HG03575 (cell line): ENCODE data around the gene ASIP.
"Not testable (repeated sequence)": the region's sequence is repeated elsewhere in the genome, so short reads cannot be mapped to it uniquely, and the experiment has no call there.

ENCODE experiments used
- ATAC-seq: cut with Tn5 transposase; IDR thresholded peaks from one replicate; pipeline ENCODE4 v1.9.1; 2021; ENCODE audit not compliant: unreplicated experiment, insufficient number of reproducible peaks, low FRiP score; ENCODE audit errors: extremely low read depth

Gene ASIP

GRCh38 chr20:34271956-34272355 is 30.7 kb downstream of the ASIP start:
- no peak for ATAC-seq

- ATAC-seq = no peak
Observed at GRCh38 chr20:34274694-34275093, 33.5 kb downstream of the ASIP start.

- ATAC-seq = no peak
Observed at GRCh38 chr20:34281177-34281576, 40.0 kb downstream of the ASIP start.

GRCh38 chr20:34282041-34282440 is 40.8 kb downstream of the ASIP start:
- no peak for ATAC-seq

DNA sequence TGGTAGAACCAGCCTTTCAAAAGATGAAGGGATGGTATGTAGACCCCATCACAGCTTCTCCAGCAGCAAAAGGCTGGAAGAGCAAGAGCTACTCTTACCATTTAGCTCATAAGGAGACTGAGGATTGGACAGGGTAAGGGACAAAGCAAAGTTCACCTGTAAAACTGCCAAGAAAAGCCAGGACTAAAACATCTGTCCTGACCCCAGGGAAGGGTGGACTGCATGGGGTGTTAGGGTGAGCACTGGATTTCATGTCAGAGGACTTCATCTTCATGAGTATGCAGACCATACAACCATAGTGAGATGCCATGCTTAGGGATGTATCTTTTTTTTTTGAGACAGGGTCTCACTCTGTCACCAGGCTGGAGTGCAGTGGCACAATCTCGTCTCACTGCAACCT is 42.6 kb downstream of the ASIP start:
- ATAC-seq = no peak

DNA sequence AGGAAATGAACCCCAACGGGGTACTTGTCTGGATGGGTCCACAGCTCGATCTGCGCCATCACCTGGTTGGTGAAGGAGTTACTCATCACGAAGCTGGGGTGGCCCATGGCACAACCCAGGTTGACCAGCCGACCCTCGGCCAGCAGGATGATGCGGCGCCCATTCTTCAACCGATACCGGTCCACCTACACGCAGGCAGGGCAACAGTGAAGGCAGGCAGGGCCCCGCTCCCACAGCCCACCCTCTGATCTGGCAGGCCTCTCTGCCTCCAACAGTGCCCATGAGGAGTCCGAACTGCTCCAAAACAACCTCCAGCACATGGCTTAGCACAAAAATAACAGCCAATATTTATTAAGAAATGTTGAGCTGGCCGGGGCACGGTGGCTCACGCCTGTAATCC is 44.2 kb downstream of the ASIP start:
- no peak for ATAC-seq

- ATAC-seq = not testable (repeated sequence)
Observed at GRCh38 chr20:34287500-34287899, 46.3 kb downstream of the ASIP start.

GRCh38 chr20:34290471-34290870 is 49.2 kb downstream of the ASIP start:
- ATAC-seq = no peak

DNA sequence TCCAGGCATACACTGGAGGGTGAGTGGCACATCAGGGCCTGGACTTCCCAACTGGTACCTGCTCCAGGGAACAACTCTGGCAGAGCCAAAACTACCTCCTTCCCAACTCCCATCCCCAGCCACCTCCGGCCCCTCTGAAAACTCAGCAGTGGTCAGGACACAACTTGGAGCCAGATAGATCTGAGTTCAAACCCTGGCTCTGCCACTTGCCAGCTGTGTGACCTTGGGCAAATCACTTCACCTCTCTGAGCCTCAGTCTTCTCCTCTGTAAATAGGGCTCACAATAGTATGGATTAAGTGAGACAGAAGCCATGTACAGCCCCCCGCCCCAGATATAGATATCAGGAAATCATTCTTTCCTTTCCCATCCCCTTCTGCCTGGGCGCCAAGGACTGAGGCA is 51.3 kb downstream of the ASIP start:
- ATAC-seq = no peak

GRCh38 chr20:34293119-34293518 is 51.9 kb downstream of the ASIP start:
- ATAC-seq = no peak

- no peak for ATAC-seq
Observed at GRCh38 chr20:34293589-34293988, 52.4 kb downstream of the ASIP start.

- no peak for ATAC-seq
Observed at GRCh38 chr20:34294563-34294962, 53.3 kb downstream of the ASIP start.

GRCh38 chr20:34295284-34295683 is 54.1 kb downstream of the ASIP start:
- ATAC-seq = no peak

DNA sequence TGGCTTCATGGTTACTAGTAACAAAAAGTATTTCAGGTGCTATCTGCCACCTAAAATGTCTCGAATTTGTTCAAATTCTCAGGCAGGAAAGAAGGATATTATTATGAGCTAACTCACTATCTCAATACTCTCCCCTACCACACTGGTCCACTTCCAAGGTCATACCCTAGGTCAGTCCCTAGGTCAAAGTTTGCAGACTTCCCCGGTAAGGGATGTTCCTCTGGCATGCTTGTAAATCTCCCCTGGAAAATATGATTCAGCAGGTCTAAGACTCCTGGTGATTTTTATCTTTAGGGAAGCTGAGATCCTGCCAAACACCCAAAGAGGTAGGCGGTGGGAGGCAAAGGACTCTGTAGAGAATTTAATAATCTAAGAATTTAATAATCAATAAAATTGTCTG is 55.2 kb downstream of the ASIP start:
- ATAC-seq = no peak

GRCh38 chr20:34298294-34298784 is 57.1 kb downstream of the ASIP start:
- not testable (repeated sequence) for ATAC-seq

GRCh38 chr20:34299556-34300255 is 58.5 kb downstream of the ASIP start:
- ATAC-seq = no peak

DNA sequence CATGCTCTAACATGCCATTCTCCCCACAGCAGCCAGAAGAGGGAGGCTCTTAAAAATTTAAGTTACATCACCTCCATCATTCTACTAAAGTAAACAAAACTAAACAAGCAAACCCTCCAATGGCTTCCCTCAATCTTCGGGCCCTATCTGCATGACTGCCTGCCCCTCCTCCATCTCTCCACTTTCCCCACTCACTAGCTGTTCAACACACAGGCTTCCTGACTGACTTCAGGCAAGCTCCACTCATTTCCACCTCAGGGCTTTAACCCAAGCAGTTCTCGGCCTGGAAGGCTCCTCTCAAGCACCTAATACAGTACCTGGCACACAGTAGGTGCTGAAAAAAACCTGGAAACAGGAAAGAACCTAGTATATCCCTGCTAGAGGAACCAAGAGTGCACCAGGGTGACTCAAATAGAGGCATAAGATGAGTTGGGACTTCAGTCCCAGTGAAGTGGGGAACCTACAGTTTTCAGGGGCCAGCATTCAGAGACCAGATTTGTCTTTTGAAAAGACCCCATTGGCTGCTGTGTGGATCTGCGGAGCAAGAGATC is 59.1 kb downstream of the ASIP start:
- ATAC-seq = no peak

- no peak for ATAC-seq
Observed at GRCh38 chr20:34300809-34301586, 59.8 kb downstream of the ASIP start.

DNA sequence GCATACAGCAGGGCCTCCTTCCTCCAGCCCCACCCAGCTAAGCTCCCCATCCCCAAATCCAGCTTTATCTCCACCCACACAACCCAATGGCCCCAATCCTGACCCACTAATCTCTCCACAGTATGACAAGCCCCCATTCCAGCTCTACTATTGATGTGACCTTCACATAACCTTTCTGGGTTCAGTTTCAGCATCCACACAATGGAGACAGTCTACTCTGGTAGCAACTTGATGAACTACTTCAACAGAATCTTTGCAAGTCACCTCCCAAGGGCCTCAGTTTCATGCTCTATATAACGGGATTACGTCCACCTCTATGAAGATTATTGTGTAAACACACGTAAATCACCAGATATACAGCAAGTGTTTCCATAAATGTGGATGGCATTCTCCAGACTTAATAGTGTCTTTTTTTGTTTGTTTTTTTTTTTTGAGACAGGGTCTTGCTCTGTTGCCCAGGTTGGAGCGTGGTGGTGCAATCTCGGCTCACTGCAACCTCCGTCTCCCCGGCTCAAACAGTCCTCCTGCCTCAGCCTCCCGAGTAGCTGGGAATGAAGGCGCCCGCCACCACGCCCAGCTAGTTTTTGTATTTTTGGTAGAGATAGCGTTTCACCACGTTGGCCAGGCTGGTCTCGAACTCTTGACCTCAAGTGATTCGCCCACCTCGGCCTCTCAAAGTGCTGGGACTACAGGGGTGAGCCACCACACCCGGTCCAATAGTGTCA is 60.5 kb downstream of the ASIP start:
- ATAC-seq = no peak
